Activated T-cell treated with anti-CD3 and anti-CD28 coated beads for 4 hours (primary cell): ENCODE measurements around the gene SLC41A3.
"Not testable (repeated sequence)": the region's sequence is repeated elsewhere in the genome, so short reads cannot be mapped to it uniquely, and the experiment has no call there.

ENCODE experiments used
- DNase-seq: peaks from one replicate; pipeline ENCODE4 v3.0.0-alpha.2; 2020

Gene SLC41A3

DNA sequence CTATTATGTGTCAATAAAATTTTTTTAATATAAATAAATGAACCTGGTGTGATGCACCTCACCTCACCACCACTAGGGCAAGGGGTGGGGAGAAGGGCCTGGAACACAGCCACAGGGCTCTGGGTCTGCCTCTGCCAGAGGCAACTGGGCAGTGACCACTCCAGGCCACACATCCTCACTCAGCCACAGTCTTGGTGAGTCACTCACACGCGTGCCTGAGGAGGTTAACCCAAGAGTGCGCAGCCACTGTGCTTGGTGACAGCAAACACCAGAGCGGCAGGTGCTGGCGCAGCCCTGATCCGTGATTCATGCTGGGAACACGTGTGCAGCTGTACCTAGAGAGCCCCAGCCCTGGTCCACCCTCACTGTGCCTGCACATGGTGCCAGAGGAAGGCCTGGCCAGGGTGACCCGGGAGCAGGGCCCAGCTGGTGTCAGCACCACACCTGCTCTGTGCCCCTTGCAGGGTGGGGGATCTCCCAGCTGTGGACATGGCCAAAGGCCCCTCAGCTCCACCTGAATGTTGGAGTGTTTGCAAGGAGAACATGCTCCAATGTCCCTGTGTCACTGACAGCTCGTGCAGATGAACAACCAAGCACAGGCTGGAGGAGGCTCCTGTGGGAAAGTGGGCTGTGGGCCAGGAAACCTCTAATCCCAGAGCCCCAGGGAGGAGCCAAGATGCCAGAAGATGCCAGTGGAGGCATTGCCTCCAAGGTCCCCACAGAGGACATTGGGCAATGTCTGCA, 2.1 kb downstream of the SLC41A3 start:
- DNase-seq = no peak

- no peak for DNase-seq
Measured at GRCh38 chr3:126080970-126081369, 3.0 kb downstream of the SLC41A3 start.

- no peak for DNase-seq
Measured at GRCh38 chr3:126078866-126079265, 5.1 kb downstream of the SLC41A3 start.

DNA sequence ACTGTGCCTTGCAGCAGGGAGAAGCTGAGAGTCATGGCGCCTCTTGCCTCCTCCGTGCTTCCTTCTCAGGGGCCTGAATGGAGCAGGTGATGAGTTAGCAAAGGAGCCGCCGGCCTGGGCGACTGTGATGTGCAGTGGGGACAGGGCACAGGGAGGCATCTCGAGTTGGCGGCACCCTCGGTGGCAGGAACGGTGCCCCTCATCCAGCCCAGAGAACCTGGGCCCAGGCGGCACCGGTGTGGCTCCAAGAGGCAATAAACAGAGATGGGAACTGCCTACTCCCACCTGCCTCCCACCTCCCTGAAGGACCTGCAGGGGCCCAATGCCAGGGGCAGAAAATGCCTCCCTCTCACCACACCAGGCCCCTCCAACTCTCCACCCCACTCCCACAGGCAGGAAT, 6.2 kb downstream of the SLC41A3 start:
- no peak for DNase-seq

DNA sequence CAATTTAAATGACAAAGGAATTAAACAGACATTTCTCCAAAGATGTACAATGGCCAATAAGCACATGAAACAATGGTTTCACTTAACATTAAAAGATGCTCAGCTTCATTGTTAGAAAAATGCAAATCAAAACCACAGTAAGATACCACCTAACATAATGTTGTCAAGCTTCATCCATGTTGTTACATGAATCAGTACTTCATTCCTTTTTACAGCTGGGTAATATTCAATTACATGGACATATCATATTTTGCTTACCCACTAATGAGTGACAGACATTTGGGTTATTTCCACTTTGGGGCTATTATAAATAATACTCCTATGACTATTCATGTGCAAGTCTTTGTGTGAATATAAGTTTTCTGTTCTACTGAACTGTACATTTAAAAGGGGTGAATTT, 7.8 kb downstream of the SLC41A3 start:
- DNase-seq = no peak

GRCh38 chr3:126070146-126070545, 13.8 kb downstream of the SLC41A3 start:
- no peak for DNase-seq

DNA sequence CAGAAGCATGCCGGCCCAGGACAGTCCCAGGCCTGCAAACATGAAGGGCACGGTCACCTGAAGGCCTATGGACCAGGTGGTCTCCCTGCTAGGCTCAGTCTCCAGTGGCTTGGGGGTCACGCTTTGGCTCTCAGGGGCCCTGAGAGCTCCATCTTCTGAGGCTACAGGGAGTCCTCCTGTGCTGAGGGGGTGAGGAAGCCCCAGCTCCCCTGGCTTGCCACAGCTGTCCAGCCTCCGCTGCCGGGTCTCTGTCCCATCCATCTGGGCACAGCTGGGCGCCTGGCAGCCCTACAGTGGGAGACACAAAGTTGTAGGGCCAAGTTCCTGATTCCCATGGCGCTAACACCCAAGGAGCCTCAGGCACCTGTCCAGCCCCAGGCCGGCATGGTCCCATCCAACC, 16.0 kb downstream of the SLC41A3 start:
- DNase-seq = no peak

DNA sequence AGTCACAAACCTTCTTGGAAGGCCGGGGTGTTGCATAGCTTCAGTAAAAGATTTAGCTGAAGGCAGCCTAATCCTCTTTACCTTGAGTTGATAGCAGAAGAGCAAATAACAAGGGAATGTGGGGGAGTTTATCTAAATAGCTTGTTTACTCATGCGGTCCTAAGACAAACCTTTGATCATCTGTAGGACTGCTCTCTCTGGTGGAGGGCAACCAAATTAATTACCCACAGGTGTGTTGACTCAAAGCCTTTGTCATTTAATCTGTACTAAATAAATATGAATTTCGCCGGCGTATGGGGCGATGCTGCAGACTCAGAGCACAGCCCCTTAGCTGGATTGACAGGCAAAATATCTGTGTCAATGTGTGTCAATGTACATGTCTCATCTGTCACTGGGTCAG, 17.2 kb downstream of the SLC41A3 start:
- not testable (repeated sequence) for DNase-seq

DNA sequence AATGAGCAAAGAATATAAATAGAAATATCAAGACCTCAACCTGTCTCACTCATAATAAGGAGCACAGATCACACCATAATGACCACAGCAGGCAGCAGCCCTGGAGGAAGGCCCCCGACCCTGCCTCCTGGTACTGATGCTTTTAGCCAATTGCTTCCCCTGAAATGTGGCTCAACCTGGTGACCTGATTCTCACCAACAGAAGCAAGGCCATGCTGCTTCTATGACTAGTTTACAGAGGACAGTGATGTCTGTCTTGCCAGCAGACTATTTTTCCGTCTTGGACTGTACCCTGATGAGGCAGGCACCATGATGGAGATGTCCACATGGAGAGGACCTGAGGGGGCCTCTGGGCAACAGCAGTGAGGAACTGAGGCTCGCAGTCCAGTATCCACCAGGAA, 18.0 kb downstream of the SLC41A3 start:
- DNase-seq = no peak

- no peak for DNase-seq
Measured at GRCh38 chr3:126064627-126065258, 19.2 kb downstream of the SLC41A3 start.

DNA sequence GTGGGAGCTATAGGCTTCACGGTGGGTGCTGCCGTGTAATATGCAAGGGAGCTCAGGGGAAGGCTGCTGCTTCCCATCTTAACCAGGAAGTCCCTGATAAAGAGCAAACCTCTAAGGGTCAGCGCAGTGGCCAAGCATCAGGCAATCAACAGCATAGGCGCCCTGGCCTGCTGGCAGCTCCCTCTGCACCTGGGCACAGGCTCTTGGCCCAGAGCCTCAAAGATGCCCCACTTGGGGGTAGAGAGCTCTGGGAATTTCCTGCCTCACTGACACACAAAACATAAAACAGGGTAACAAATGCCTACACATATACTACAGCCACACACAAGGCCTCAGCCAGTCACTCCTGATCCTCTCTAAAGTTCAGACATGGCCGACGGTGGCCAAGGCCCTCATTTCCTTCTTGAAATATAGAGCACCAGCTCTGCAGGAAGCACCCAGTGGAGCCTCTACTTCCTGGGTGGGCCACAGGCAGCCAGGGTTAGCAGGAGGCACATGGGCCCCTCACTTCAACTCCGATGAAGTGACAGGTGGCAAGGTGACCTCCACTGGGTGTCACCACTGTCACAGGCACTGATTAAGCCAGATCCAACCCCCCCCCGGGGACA, 20.5 kb downstream of the SLC41A3 start:
- no peak for DNase-seq

- DNase-seq = no peak
Measured at GRCh38 chr3:126061301-126062032, 22.5 kb downstream of the SLC41A3 start.

GRCh38 chr3:126060613-126061145, 23.2 kb downstream of the SLC41A3 start:
- DNase-seq = no peak

DNA sequence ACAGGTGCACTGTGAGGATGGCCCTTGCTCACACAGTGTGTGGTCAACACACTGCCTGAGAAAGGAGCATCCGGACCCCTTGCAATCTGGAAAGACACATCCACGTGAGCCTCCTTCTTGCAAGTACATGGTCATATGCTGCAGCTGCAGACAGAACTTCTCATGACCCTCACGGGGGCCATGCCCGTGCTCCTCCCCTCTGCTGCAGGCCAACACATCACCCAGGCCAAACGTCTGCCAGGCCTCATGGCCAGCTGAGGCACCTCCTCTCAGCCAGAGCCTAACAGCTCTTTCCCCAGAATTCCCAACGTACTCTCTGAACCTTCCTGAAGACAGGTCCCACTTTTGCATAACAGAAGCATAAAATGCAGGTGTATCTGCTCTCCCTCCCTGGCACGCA, 25.3 kb downstream of the SLC41A3 start:
- DNase-seq = no peak

DNA sequence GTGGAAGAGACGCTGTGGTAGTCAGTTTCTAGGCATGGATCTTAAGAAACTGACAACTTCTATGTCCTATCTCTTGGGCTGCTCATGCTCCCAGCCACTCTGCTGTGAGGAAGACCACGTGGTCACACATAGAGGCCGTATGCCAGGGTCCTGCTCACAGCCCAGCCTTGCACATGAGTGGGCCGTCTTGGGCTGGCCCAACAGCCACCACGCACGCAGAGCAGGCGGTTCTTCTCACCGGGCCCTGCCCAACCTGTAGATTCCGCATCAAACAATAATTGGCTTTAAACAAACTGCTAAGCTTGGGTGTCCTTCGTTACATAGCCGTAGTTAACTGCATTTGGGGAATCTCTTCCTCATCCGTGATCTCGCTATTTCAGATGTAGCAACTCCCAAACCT, 26.0 kb downstream of the SLC41A3 start:
- no peak for DNase-seq

GRCh38 chr3:126057501-126057819, 26.5 kb downstream of the SLC41A3 start:
- DNase-seq = no peak

- no peak for DNase-seq
Measured at GRCh38 chr3:126056681-126057500, 27.0 kb downstream of the SLC41A3 start.

DNA sequence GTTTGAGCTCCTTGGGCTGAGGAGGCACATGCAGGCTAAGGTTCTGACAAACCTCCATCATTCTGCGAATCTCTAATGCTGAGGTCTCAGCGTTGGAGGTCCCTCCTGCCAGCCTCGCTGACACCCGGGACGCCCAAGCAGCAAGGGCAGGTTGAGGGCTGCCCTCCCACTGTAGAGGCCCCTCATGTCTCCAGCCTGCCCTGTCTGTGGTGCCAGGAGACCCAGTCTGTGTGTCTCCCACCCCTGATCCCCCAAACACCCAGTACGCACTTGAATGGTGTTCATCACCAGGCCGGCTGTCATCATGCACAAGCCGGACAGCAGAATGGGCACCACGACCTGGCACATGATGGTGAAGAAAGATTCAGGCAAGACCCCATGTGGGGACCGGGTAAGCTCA, 27.8 kb downstream of the SLC41A3 start:
- no peak for DNase-seq

GRCh38 chr3:126054870-126055269, 29.1 kb downstream of the SLC41A3 start:
- DNase-seq = no peak

DNA sequence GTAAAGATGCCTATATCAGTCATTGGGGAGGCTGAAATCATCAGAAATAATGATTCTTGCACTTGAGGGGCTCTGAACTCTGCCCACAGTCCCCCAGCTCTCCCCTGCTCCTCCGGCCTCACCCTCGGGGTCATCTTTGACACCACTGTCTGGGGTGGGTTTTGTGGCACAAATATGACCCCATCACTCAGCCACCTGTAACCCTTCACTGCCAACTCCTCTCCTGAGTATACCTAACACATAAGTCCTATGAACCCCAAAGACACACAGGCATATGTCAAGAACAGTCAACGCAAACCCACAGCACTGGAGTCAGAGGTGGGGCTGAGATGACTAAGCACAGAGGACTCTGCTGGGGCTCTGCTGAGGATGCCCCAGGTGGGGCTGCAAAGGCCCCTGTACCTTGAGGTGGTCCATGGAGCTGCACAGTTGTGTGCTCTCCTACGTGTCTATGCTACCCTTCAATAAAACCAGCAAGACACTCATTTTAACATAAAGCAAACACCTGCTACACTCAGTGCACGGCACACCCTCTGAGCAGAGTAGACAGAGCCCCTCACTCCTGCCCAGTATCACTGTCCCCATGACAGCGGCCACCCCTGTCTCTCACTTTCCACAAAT, 29.9 kb downstream of the SLC41A3 start:
- DNase-seq = no peak

GRCh38 chr3:126053513-126053912, 30.4 kb downstream of the SLC41A3 start:
- DNase-seq = no peak
